ENCODE results near the gene TUBB6. TPM values are rescaled to one million over a fixed set of nuclear protein-coding genes. Genes with fewer than 3 reads are reported as not detected.

TUBB6 gene
- polyA plus RNA-seq (ENCODE audit: insufficient read length in 4 of 4), result 10 to 100 TPM; 61.8 to 85.8 (median 65.9) TPM

GRCh38 chr18:12307701-12308385 lies at the start of gene TUBB6:
Gene TUBB6 (plus strand): TSS chr18:12308241. CDS start chr18:12308293, 52 bp downstream.
- no peak for DNase-seq (ENCODE audit: low read depth in 4 of 4, low spot score in 2 of 4)

- DNase-seq (ENCODE audit: low read depth in 4 of 4, low spot score in 2 of 4), result no peak
Observed at GRCh38 chr18:12258719-12259705, 49.0 kb upstream of the TUBB6 start.

- DNase-seq (ENCODE audit: low read depth in 4 of 4, low spot score in 2 of 4), result no peak
Observed at GRCh38 chr18:12262748-12263147, 45.3 kb upstream of the TUBB6 start.

- no peak for DNase-seq (ENCODE audit: low read depth in 4 of 4, low spot score in 2 of 4)
Observed at GRCh38 chr18:12264864-12265263, 43.2 kb upstream of the TUBB6 start.

GRCh38 chr18:12271376-12272235 lies 36.4 kb upstream of the TUBB6 start:
- peak; percentile 79 to 83 (median 80) for DNase-seq (ENCODE audit: low read depth in 4 of 4, low spot score in 2 of 4)

- no peak for DNase-seq (ENCODE audit: low read depth in 4 of 4, low spot score in 2 of 4)
Observed at GRCh38 chr18:12274793-12275192, 33.2 kb upstream of the TUBB6 start.

- DNase-seq (ENCODE audit: low read depth in 4 of 4, low spot score in 2 of 4), result no peak
Observed at GRCh38 chr18:12276736-12277554, 31.1 kb upstream of the TUBB6 start.

- no peak for DNase-seq (ENCODE audit: low read depth in 4 of 4, low spot score in 2 of 4)
Observed at GRCh38 chr18:12278215-12278671, 29.8 kb upstream of the TUBB6 start.

- DNase-seq (ENCODE audit: low read depth in 4 of 4, low spot score in 2 of 4), result peak in 2 of 4 donors; percentile 52 to 59
Observed at GRCh38 chr18:12278741-12279682, 29.0 kb upstream of the TUBB6 start.

- no peak for DNase-seq (ENCODE audit: low read depth in 4 of 4, low spot score in 2 of 4)
Observed at GRCh38 chr18:12279781-12280531, 28.1 kb upstream of the TUBB6 start.

- no peak for DNase-seq (ENCODE audit: low read depth in 4 of 4, low spot score in 2 of 4)
Observed at GRCh38 chr18:12281861-12282260, 26.2 kb upstream of the TUBB6 start.

- no peak for DNase-seq (ENCODE audit: low read depth in 4 of 4, low spot score in 2 of 4)
Observed at GRCh38 chr18:12282442-12283039, 25.5 kb upstream of the TUBB6 start.

GRCh38 chr18:12283256-12283655 lies 24.8 kb upstream of the TUBB6 start:
- DNase-seq (ENCODE audit: low read depth in 4 of 4, low spot score in 2 of 4), result no peak

- DNase-seq (ENCODE audit: low read depth in 4 of 4, low spot score in 2 of 4), result no peak
Observed at GRCh38 chr18:12283666-12284065, 24.4 kb upstream of the TUBB6 start.

GRCh38 chr18:12287131-12287681 lies 20.8 kb upstream of the TUBB6 start:
- DNase-seq (ENCODE audit: low read depth in 4 of 4, low spot score in 2 of 4), result no peak

- no peak for DNase-seq (ENCODE audit: low read depth in 4 of 4, low spot score in 2 of 4)
Observed at GRCh38 chr18:12287684-12288402, 20.2 kb upstream of the TUBB6 start.

GRCh38 chr18:12288403-12288755 lies 19.7 kb upstream of the TUBB6 start:
- no peak for DNase-seq (ENCODE audit: low read depth in 4 of 4, low spot score in 2 of 4)

Measured in left renal cortex interstitium (tissue), 4 donors.